Duodenal mucosa (tissue), 2 donors: ENCODE data around the gene OR51S1.
"Not testable (repeated sequence)": the region's sequence is repeated elsewhere in the genome, so short reads cannot be mapped to it uniquely, and the experiment has no call there.

ENCODE experiments used
- H3K27ac ChIP-seq: one replicate; pipeline ENCODE4 v1.7.0; 2013; ENCODE audit warnings: low read depth, low read length
- H3K27me3 ChIP-seq, 2 donors: one replicate each; pipeline ENCODE4 v1.7.0; 2013; ENCODE audit warnings: low read length in 2 of 2, control low read depth in 1 of 2; ENCODE audit not compliant: insufficient read depth in 2 of 2, control insufficient read depth in 1 of 2
- H3K36me3 ChIP-seq, 2 donors: one replicate each; pipeline ENCODE4 v1.7.0; 2013; ENCODE audit warnings: low read length in 2 of 2, control low read depth in 1 of 2; ENCODE audit not compliant: insufficient read depth in 2 of 2, control insufficient read depth in 1 of 2
- H3K4me1 ChIP-seq, 2 donors: one replicate each; pipeline ENCODE4 v1.7.0; 2013; ENCODE audit warnings: low read length in 2 of 2, control low read depth in 1 of 2; ENCODE audit not compliant: insufficient read depth in 2 of 2, control insufficient read depth in 1 of 2
- H3K4me3 ChIP-seq, 2 donors: one replicate each; pipeline ENCODE4 v1.7.0; 2013; ENCODE audit warnings: low read length in 2 of 2, low read depth in 1 of 2
- H3K9ac ChIP-seq, 2 donors: one replicate each; pipeline ENCODE4 v1.7.0; 2013; ENCODE audit warnings: low read length in 2 of 2, low read depth in 1 of 2
- H3K9me3 ChIP-seq, 2 donors: one replicate each; pipeline ENCODE4 v1.7.0; 2013; ENCODE audit warnings: low read length in 2 of 2, control low read depth in 1 of 2; ENCODE audit not compliant: control insufficient read depth in 1 of 2

OR51S1 gene

GRCh38 chr11:4809246-4809645 is 39.8 kb downstream of the OR51S1 start:
- Histone ChIP-seq H3K27me3 (no peaks in the 10 kb centered on the region), H3K27ac (no peak overlapping the region)

GRCh38 chr11:4808476-4808875 is 40.5 kb downstream of the OR51S1 start:
- H3K27me3 ChIP-seq = no peaks in the 10 kb centered on the region
- no peak overlapping the region for H3K27ac ChIP-seq
- no peak overlapping the region for H3K9ac ChIP-seq
- H3K9me3 ChIP-seq = no peaks in the 10 kb centered on the region
- no peaks in the 10 kb centered on the region for H3K4me1 ChIP-seq
- H3K4me3 ChIP-seq = no peak overlapping the region
- no peaks in the 10 kb centered on the region for H3K36me3 ChIP-seq

More at GRCh38 chr11:4809246-4809645, 39.8 kb downstream of the OR51S1 start:
- Histone ChIP-seq H3K9ac (no peak overlapping the region), H3K4me3 (no peak overlapping the region), H3K4me1 (no peaks in the 10 kb centered on the region), H3K36me3 (no peaks in the 10 kb centered on the region), H3K9me3 (no peaks in the 10 kb centered on the region)

- Histone ChIP-seq H3K27me3 (no peaks in the 10 kb centered on the region), H3K27ac (no peak within 1 kb of the TSS), H3K36me3 (no peaks in the 10 kb centered on the region), H3K4me1 (no peaks in the 10 kb centered on the region), H3K9me3 (no peaks in the 10 kb centered on the region), H3K9ac (no peak within 1 kb of the TSS), H3K4me3 (no peak within 1 kb of the TSS)
These were observed 44.7 kb downstream of the OR51S1 start, which contains the start of gene OR52R1 for GRCh38 chr11:4804280-4804679. OR52R1 (minus strand) TSS chr11:4804380; CDS start chr11:4804380, 0 bp downstream.

- not testable (repeated sequence) for H3K9me3 ChIP-seq, H3K36me3 ChIP-seq, H3K27ac ChIP-seq, H3K9ac ChIP-seq, H3K4me3 ChIP-seq, H3K27me3 ChIP-seq, H3K4me1 ChIP-seq
These were observed 47.7 kb downstream of the OR51S1 start for GRCh38 chr11:4801316-4801715.

- Histone ChIP-seq H3K36me3 (no peaks in the 10 kb centered on the region), H3K27me3 (no peaks in the 10 kb centered on the region), H3K9ac (no peak overlapping the region), H3K4me3 (no peak overlapping the region), H3K9me3 (no peaks in the 10 kb centered on the region), H3K27ac (no peak overlapping the region), H3K4me1 (no peaks in the 10 kb centered on the region)
These were observed 50.4 kb downstream of the OR51S1 start for GRCh38 chr11:4798427-4799183.
